Measurements from ENCODE around the gene CAPN13. TPM values are rescaled to one million over a fixed set of nuclear protein-coding genes. Genes with fewer than 3 reads are reported as not detected.

Gene CAPN13
- total and polyA plus RNA-seq, 2 donors (not counting 3 experiments of a cell fraction or from before 2014, with no cell fraction given): not detected

- Histone ChIP-seq H3K4me1 (ENCODE audit: control insufficient read depth, extremely low read depth, insufficient read depth, low read length) (no peaks in the 10 kb centered on the region), H3K9me1 (replicated peaks; ENCODE audit: control insufficient read depth, extremely low read depth, insufficient read depth, low read length) (no peaks in the 10 kb centered on the region), H3K4me3 (replicated peaks in 1 of 3; ENCODE audit: insufficient read depth in 1 of 3, low read depth in 1 of 3, low read length in 3 of 3) (no peak overlapping the region), H3K27me3 (ENCODE audit: control insufficient read depth in 2 of 2, insufficient read depth in 2 of 2, low read length in 2 of 2) (no peaks in the 10 kb centered on the region), H3K9me3 (replicated peaks; ENCODE audit: control insufficient read depth, insufficient read depth, low read length) (no peaks in the 10 kb centered on the region), H2AFZ (ENCODE audit: low read depth, low read length) (no peak overlapping the region), H3K9ac (replicated peaks; ENCODE audit: extremely low read depth, insufficient read depth, low read length) (no peak overlapping the region), H3K36me3 (ENCODE audit: control insufficient read depth in 2 of 2, extremely low read depth in 1 of 2, insufficient read depth in 2 of 2, low read length in 2 of 2) (no peaks in the 10 kb centered on the region), H3K27ac (ENCODE audit: insufficient read depth, low read depth, low read length) (no peak overlapping the region), H3K4me2 (ENCODE audit: insufficient read depth, low read length) (no peak overlapping the region), H4K20me1 (replicated peaks; ENCODE audit: control insufficient read depth, extremely low read depth, insufficient read depth, low read length) (no peaks in the 10 kb centered on the region), H3K79me2 (ENCODE audit: control insufficient read depth, insufficient read depth, low read length) (no peaks in the 10 kb centered on the region)
- ChIA-PET CTCF (interaction anchor here (0.8 to 2.6 kb wide), 3 partner anchors 9 to 514 kb away, joined by 3 to 18 read pairs (median 5); no protein-coding TSS in a partner anchor), POLR2A (no interaction called here)
- FAIRE-seq: no peak
- no peak for DNase-seq (ENCODE audit: low read depth, low spot score)
- no peak for TF ChIP-seq MYC (IDR thresholded peaks at IDR 0.05; ENCODE audit: low read depth, low read length)
- no peak for TF ChIP-seq POLR2AphosphoS5 (IDR thresholded peaks at IDR 0.05; ENCODE audit: insufficient read depth, low read depth, low read length)
- no peak for TF ChIP-seq GATA2 (IDR thresholded peaks at IDR 0.05; ENCODE audit: insufficient read depth, insufficient read length, low read depth, low read length)
- TF ChIP-seq POLR2A (IDR thresholded peaks at IDR 0.05; ENCODE audit: low read depth, low read length): no peak
- no peak for TF ChIP-seq CTCF (IDR thresholded peaks at IDR 0.05; ENCODE audit: extremely low read depth in 1 of 2, insufficient read depth in 1 of 2, low read depth in 1 of 2, low read length in 2 of 2)
- TF ChIP-seq, protein P1, sequence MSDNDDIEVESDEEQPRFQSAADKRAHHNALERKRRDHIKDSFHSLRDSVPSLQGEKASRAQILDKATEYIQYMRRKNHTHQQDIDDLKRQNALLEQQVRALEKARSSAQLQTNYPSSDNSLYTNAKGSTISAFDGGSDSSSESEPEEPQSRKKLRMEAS (IDR thresholded peaks at IDR 0.05; ENCODE audit: insufficient read depth, insufficient read length): no peak
- no peak for TF ChIP-seq EZH2 (IDR thresholded peaks at IDR 0.05; ENCODE audit: borderline replicate concordance, low read depth, low read length, severe bottlenecking)
- TF ChIP-seq FOS (IDR thresholded peaks at IDR 0.05; ENCODE audit: borderline replicate concordance, insufficient read depth, low read length): no peak
- no peak for TF ChIP-seq JUN (IDR thresholded peaks at IDR 0.05; ENCODE audit: borderline replicate concordance, insufficient read depth, insufficient read length, low read depth)
- BruUV-seq (replicated peaks): no TSS peak
- intact Hi-C loops (cut with micrococcal nuclease) (no loop called here), dilution Hi-C loops (cut with MboI; ENCODE audit: extremely low pct_ligation_motif_present, low sequenced_read_pairs) (loop anchor here (25.0 kb wide), 1 partner anchor 615 kb away; no protein-coding TSS in a partner anchor)
Observed at GRCh38 chr2:30721668-30722647, 85.3 kb downstream of the CAPN13 start.

Measured in endothelial cell of umbilical vein (primary cell).